CD14-positive monocyte (primary cell): Measurements from ENCODE around the gene VWC2L. TPM values are rescaled to one million over a fixed set of nuclear protein-coding genes. Genes with fewer than 3 reads are reported as not detected.

Source experiments
- DNase-seq, 3 donors: peaks; one replicate each; pipeline ENCODE4 v3.0.0-alpha.2; 2011 to 2022
- H2AFZ ChIP-seq: 2 replicates; pipeline ENCODE4 v1.6.0; 2012; ENCODE audit warnings: mild to moderate bottlenecking, low read depth, low read length, inconsistent platforms; ENCODE audit not compliant: insufficient read depth, poor library complexity, severe bottlenecking
- H3K27ac ChIP-seq, 2 donors: 1 replicate in 1 of 2; 2 replicates in 1 of 2; pipeline ENCODE4 v1.5.1; 2012 to 2013; ENCODE audit warnings: low read length in 2 of 2, control low read depth in 1 of 2, inconsistent platforms in 1 of 2, low read depth in 1 of 2, mild to moderate bottlenecking in 1 of 2
- H3K27me3 ChIP-seq, 2 donors: one replicate each; pipeline versions ENCODE4 v1.6.0 to v1.6.1; 2011 to 2013; ENCODE audit warnings: low read length in 2 of 2; ENCODE audit not compliant: control insufficient read depth in 2 of 2, insufficient read depth in 2 of 2
- H3K36me3 ChIP-seq, 2 donors: replicated peaks in 1 of 2; 1 replicate in 1 of 2; 2 replicates in 1 of 2; pipeline versions ENCODE4 v1.5.1 to v1.6.1; 2012 to 2013; ENCODE audit warnings: low read length in 2 of 2, control low read depth in 1 of 2, inconsistent platforms in 1 of 2, mild to moderate bottlenecking in 1 of 2; ENCODE audit not compliant: insufficient read depth in 2 of 2, control insufficient read depth in 1 of 2
- H3K4me1 ChIP-seq, 2 donors: 1 replicate in 1 of 2; 2 replicates in 1 of 2; pipeline versions ENCODE4 v1.5.1 to v1.6.1; 2012 to 2013; ENCODE audit warnings: low read length in 2 of 2, control low read depth in 1 of 2, inconsistent platforms in 1 of 2, mild to moderate bottlenecking in 1 of 2, moderate library complexity in 1 of 2; ENCODE audit not compliant: insufficient read depth in 2 of 2, control insufficient read depth in 1 of 2
- H3K4me2 ChIP-seq: replicated peaks from 2 replicates; pipeline ENCODE3; 2012; ENCODE audit warnings: low read length, moderate library complexity, mild to moderate bottlenecking; ENCODE audit not compliant: poor library complexity, severe bottlenecking; ENCODE audit errors: extremely low read depth
- H3K4me3 ChIP-seq, 3 experiments: fragments of 200-600 bp in 1 of 3; sonication (generic) in 1 of 3; replicated peaks in 1 of 3; 1 replicate in 2 of 3; 2 replicates in 1 of 3; pipeline ENCODE4 v1.5.1; 2011 to 2013; ENCODE audit warnings: low read length in 3 of 3, mild to moderate bottlenecking in 3 of 3, control low read depth in 2 of 3, low read depth in 2 of 3, inconsistent platforms in 1 of 3, moderate library complexity in 1 of 3
- H3K79me2 ChIP-seq: 2 replicates; pipeline ENCODE4 v1.6.0; 2012; ENCODE audit warnings: mild to moderate bottlenecking, control low read depth, inconsistent platforms, low read length, moderate library complexity; ENCODE audit not compliant: insufficient read depth
- H3K9ac ChIP-seq: 2 replicates; pipeline ENCODE4 v1.6.0; 2017; ENCODE audit warnings: low read length, mild to moderate bottlenecking; ENCODE audit not compliant: insufficient read depth, poor library complexity, severe bottlenecking
- H3K9me3 ChIP-seq, 2 donors: replicated peaks in 1 of 2; 1 replicate in 1 of 2; 2 replicates in 1 of 2; pipeline versions ENCODE4 v1.5.1 to v1.6.1; 2012 to 2013; ENCODE audit warnings: low read length in 2 of 2, control low read depth in 1 of 2; ENCODE audit not compliant: control insufficient read depth in 1 of 2, insufficient read depth in 1 of 2
- H4K20me1 ChIP-seq: 2 replicates; pipeline ENCODE4 v1.6.0; 2012; ENCODE audit warnings: mild to moderate bottlenecking, low read length, control low read depth, moderate library complexity; ENCODE audit not compliant: insufficient read depth
- H3K27ac Mint-ChIP-seq, 7 donors: one replicate each; pipeline ENCODE4 v1.8.0; 2020; ENCODE audit warnings: mild to moderate bottlenecking in 7 of 7, mixed read lengths in 7 of 7, moderate library complexity in 6 of 7, inconsistent platforms in 2 of 7
- H3K27me3 Mint-ChIP-seq, 3 donors: one replicate each; pipeline ENCODE4 v1.8.0; 2021 to 2022; ENCODE audit warnings: low read depth in 3 of 3, mild to moderate bottlenecking in 3 of 3, mixed read lengths in 3 of 3, moderate library complexity in 3 of 3, inconsistent platforms in 1 of 3
- H3K36me3 Mint-ChIP-seq, 2 donors: one replicate each; pipeline ENCODE4 v1.8.0; 2020; ENCODE audit warnings: mixed read lengths in 2 of 2, inconsistent platforms in 1 of 2, mild to moderate bottlenecking in 1 of 2
- H3K4me1 Mint-ChIP-seq: one replicate; pipeline ENCODE4 v1.8.0; 2020; ENCODE audit warnings: mild to moderate bottlenecking, mixed read lengths
- H3K4me3 Mint-ChIP-seq, 2 donors: one replicate each; pipeline ENCODE4 v1.8.0; 2020; ENCODE audit warnings: mild to moderate bottlenecking in 2 of 2, mixed read lengths in 2 of 2, moderate library complexity in 1 of 2
- H3K9me3 Mint-ChIP-seq, 7 donors: one replicate each; pipeline ENCODE4 v1.8.0; 2020 to 2022; ENCODE audit warnings: mixed read lengths in 7 of 7, mild to moderate bottlenecking in 6 of 7, moderate library complexity in 6 of 7, inconsistent platforms in 2 of 7
- WGBS: methylation state at CpG from one replicate; pipeline ENCODE4 v1.1.5; 2013; ENCODE audit warnings: missing lambda C conversion rate; ENCODE audit not compliant: insufficient coverage; 5-methylcytosine and 5-hydroxymethylcytosine counted together
- intact Hi-C, 2 donors: fragments of 100-400 bp; cut with micrococcal nuclease; formaldehyde crosslinking; loops; one replicate each; pipeline versions ENCODE4 v1.15.0 to v1.15.1; 2023
- polyA plus RNA-seq, 3 donors: library from polyadenylated mRNA; depleted of rRNA in 1 of 3; unstranded in 2 of 3; stranded (reverse) in 1 of 3; fragments of 300-500 nt in 2 of 3; fragments of >200 nt in 1 of 3; fragmentation: Illumina TruSeq in 2 of 3; gene quantifications; 1 replicate in 2 of 3; 2 replicates in 1 of 3; pipeline ENCODE4 v1.2.3, GENCODE V29; 2012 to 2021
- TF ChIP-seq, protein P1 (sequence below): fragments of 200-600 bp; IDR thresholded peaks from one replicate; pipeline ENCODE4 v1.8.0; 2022; ENCODE audit warnings: antibody characterized with exemption, mild to moderate bottlenecking

The VWC2L gene
- polyA plus RNA-seq, 3 donors, result not detected

DNA sequence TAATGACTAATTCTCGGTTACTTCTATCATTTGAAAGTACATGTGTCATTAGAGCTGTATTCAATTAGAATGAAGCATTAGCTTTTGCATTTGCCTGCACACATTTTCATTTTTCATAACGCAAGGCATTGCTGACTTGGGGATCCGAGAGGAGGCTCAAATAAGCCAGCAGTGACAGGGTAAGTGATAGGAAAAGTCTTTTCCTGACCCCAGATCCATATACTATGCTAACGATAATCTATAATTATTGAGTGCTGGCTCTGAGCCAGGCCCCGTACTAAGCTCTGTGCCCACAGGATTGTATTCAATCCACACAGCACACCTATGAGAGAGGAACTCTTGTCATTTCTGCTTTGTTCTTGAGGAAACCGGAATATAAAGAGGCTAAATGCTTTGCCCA, 168.2 kb downstream of the VWC2L start:
- no peaks in the 10 kb centered on the region for H3K36me3 Mint-ChIP-seq
- DNase-seq, result no peak
- H3K36me3 ChIP-seq, result no peaks in the 10 kb centered on the region
- no peak overlapping the region for H3K4me3 Mint-ChIP-seq
- TF ChIP-seq, protein P1, sequence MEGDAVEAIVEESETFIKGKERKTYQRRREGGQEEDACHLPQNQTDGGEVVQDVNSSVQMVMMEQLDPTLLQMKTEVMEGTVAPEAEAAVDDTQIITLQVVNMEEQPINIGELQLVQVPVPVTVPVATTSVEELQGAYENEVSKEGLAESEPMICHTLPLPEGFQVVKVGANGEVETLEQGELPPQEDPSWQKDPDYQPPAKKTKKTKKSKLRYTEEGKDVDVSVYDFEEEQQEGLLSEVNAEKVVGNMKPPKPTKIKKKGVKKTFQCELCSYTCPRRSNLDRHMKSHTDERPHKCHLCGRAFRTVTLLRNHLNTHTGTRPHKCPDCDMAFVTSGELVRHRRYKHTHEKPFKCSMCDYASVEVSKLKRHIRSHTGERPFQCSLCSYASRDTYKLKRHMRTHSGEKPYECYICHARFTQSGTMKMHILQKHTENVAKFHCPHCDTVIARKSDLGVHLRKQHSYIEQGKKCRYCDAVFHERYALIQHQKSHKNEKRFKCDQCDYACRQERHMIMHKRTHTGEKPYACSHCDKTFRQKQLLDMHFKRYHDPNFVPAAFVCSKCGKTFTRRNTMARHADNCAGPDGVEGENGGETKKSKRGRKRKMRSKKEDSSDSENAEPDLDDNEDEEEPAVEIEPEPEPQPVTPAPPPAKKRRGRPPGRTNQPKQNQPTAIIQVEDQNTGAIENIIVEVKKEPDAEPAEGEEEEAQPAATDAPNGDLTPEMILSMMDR, result no peak
- H3K79me2 ChIP-seq, result no peaks in the 10 kb centered on the region
- H3K4me1 Mint-ChIP-seq, result peaks cover 10% of the 10 kb centered on the region
- peaks cover 0 to 3% (median 0%) of the 10 kb centered on the region in 3 donors for H3K27me3 Mint-ChIP-seq
- no peaks in the 10 kb centered on the region for H4K20me1 ChIP-seq
- H3K9me3 Mint-ChIP-seq, result no peaks in the 10 kb centered on the region
- H3K4me3 ChIP-seq, result no peak overlapping the region
- no peak overlapping the region for H3K4me2 ChIP-seq
- H3K27me3 ChIP-seq, result no peaks in the 10 kb centered on the region
- H3K4me1 ChIP-seq, result no peaks in the 10 kb centered on the region
- WGBS, result no CpG with 5 or more reads among the region's 6 CpGs
- no peak overlapping the region for H3K27ac ChIP-seq
- H3K9ac ChIP-seq, result no peak overlapping the region
- no peak overlapping the region for H3K27ac Mint-ChIP-seq
- H2AFZ ChIP-seq, result no peak overlapping the region
- H3K9me3 ChIP-seq, result no peaks in the 10 kb centered on the region
- intact Hi-C loops, result no loop called here

- H3K27me3 Mint-ChIP-seq, result peaks cover 0 to 2% (median 0%) of the 10 kb centered on the region in 3 donors
- no peaks in the 10 kb centered on the region for H3K79me2 ChIP-seq
- H3K27ac Mint-ChIP-seq, result no peak overlapping the region
- no peaks in the 10 kb centered on the region for H3K27me3 ChIP-seq
- H3K4me1 Mint-ChIP-seq, result no peaks in the 10 kb centered on the region
- no peaks in the 10 kb centered on the region for H3K36me3 ChIP-seq
- no peak overlapping the region for H3K9ac ChIP-seq
- TF ChIP-seq, protein P1, result no peak
- no peaks in the 10 kb centered on the region for H3K4me1 ChIP-seq
- intact Hi-C loops, result no loop called here
- H3K4me3 ChIP-seq, result no peak overlapping the region
- no peaks in the 10 kb centered on the region for H3K36me3 Mint-ChIP-seq
- DNase-seq, result no peak
- no peaks in the 10 kb centered on the region for H4K20me1 ChIP-seq
- no peaks in the 10 kb centered on the region for H3K9me3 ChIP-seq
- no peak overlapping the region for H2AFZ ChIP-seq
- H3K27ac ChIP-seq, result no peak overlapping the region
- no peak overlapping the region for H3K4me2 ChIP-seq
- H3K4me3 Mint-ChIP-seq, result no peak overlapping the region
- no CpG with 5 or more reads among the region's 3 CpGs for WGBS
- H3K9me3 Mint-ChIP-seq, result no peaks in the 10 kb centered on the region
These were observed 176.6 kb downstream of the VWC2L start for GRCh38 chr2:214587442-214587841.
